Keratinocyte (primary cell): ENCODE measurements around the gene AKR7A3. TPM values are rescaled to one million over a fixed set of nuclear protein-coding genes. Genes with fewer than 3 reads are reported as not detected.
"Not testable (repeated sequence)": the region's sequence is repeated elsewhere in the genome, so short reads cannot be mapped to it uniquely, and the experiment has no call there.

Source experiments
- DNase-seq: peaks from one replicate; pipeline ENCODE4 v3.0.0-alpha.2; 2011; ENCODE audit warnings: low read depth, missing footprints, low spot score
- FAIRE-seq: peaks from 2 replicates; lab custom pipeline; 2011; peaks lifted over from hg19 to GRCh38; lab: Jason Lieb, UNC
- H2AFZ ChIP-seq: 2 replicates; pipeline ENCODE4 v1.6.0; 2012; ENCODE audit warnings: low read length, control low read depth, inconsistent platforms; ENCODE audit not compliant: control insufficient read depth
- H3K27ac ChIP-seq: 2 replicates; pipeline ENCODE4 v1.5.1; 2011; ENCODE audit warnings: low read length; ENCODE audit not compliant: control insufficient read depth, insufficient read depth
- H3K27me3 ChIP-seq: 3 replicates; pipeline ENCODE4 v1.6.0; 2011; ENCODE audit warnings: low read length; ENCODE audit not compliant: control insufficient read depth, insufficient read depth; ENCODE audit errors: extremely low read depth
- H3K36me3 ChIP-seq, 2 experiments: 2 replicates in 1 of 2; 3 replicates in 1 of 2; pipeline ENCODE4 v1.5.1; 2011; ENCODE audit warnings: low read length in 2 of 2, mild to moderate bottlenecking in 1 of 2; ENCODE audit not compliant: control insufficient read depth in 2 of 2, insufficient read depth in 2 of 2; ENCODE audit errors: extremely low read depth in 1 of 2
- H3K4me1 ChIP-seq: 3 replicates; pipeline ENCODE4 v1.5.1; 2011; ENCODE audit warnings: low read length; ENCODE audit not compliant: control insufficient read depth, insufficient read depth; ENCODE audit errors: extremely low read depth
- H3K4me2 ChIP-seq: 3 replicates; pipeline ENCODE4 v1.6.0; 2011; ENCODE audit warnings: low read depth, low read length; ENCODE audit not compliant: control insufficient read depth, insufficient read depth; ENCODE audit errors: extremely low read depth
- H3K4me3 ChIP-seq, 3 experiments: fragments of 200-600 bp in 1 of 3; sonication (generic) in 1 of 3; 2 replicates in 2 of 3; 3 replicates in 1 of 3; pipeline ENCODE4 v1.5.1; 2011 to 2016; ENCODE audit warnings: low read length in 3 of 3, mild to moderate bottlenecking in 3 of 3, control low read depth in 2 of 3, inconsistent platforms in 1 of 3, low read depth in 1 of 3, mixed read lengths in 1 of 3, mixed run types in 1 of 3, moderate library complexity in 1 of 3; ENCODE audit not compliant: control insufficient read depth in 2 of 3, insufficient read depth in 2 of 3; ENCODE audit errors: extremely low read depth in 1 of 3
- H3K79me2 ChIP-seq: 2 replicates; pipeline ENCODE4 v1.6.0; 2012; ENCODE audit warnings: low read length; ENCODE audit not compliant: control insufficient read depth, insufficient read depth
- H3K9ac ChIP-seq: 3 replicates; pipeline ENCODE4 v1.6.0; 2011; ENCODE audit warnings: low read length; ENCODE audit not compliant: control insufficient read depth, insufficient read depth; ENCODE audit errors: extremely low read depth
- H3K9me1 ChIP-seq: 3 replicates; pipeline ENCODE4 v1.6.0; 2011; ENCODE audit warnings: low read length; ENCODE audit not compliant: control insufficient read depth, insufficient read depth; ENCODE audit errors: extremely low read depth
- H3K9me3 ChIP-seq: 2 replicates; pipeline ENCODE4 v1.5.1; 2012; ENCODE audit warnings: low read depth, low read length; ENCODE audit not compliant: control insufficient read depth
- H4K20me1 ChIP-seq: 3 replicates; pipeline ENCODE4 v1.6.0; 2011; ENCODE audit warnings: low read length; ENCODE audit not compliant: control insufficient read depth, insufficient read depth; ENCODE audit errors: extremely low read depth
- CTCF ChIP-seq, 3 experiments: IDR thresholded peaks in 1 of 3; conservative IDR thresholded peaks in 1 of 3; optimal IDR thresholded peaks in 1 of 3; 2 replicates in 2 of 3; 3 replicates in 1 of 3; pipeline versions ENCODE3 to v1.5.1; 2011; ENCODE audit warnings: low read length in 3 of 3, mild to moderate bottlenecking in 3 of 3, moderate library complexity in 2 of 3, control low read depth in 1 of 3, inconsistent platforms in 1 of 3; ENCODE audit not compliant: insufficient read depth in 2 of 3; ENCODE audit errors: extremely low read depth in 1 of 3
- EZH2 ChIP-seq: IDR thresholded peaks from one replicate; pipeline ENCODE4 v1.6.1; 2012; ENCODE audit warnings: inconsistent platforms, mild to moderate bottlenecking, low read length, moderate library complexity
- dilution Hi-C: fragments of 300-500 bp; cut with MboI; formaldehyde crosslinking; loops from one replicate; pipeline ENCODE4 v1.7.0; 2020; ENCODE audit warnings: low sequenced_read_pairs; ENCODE audit not compliant: extremely low pct_ligation_motif_present
- polyA plus RNA-seq, 5 experiments: library from polyadenylated mRNA; depleted of rRNA in 3 of 5; stranded (reverse) in 3 of 5; stranded (forward) in 1 of 5; unstranded in 1 of 5; fragments of >200 nt; gene quantifications; 1 replicate in 1 of 5; 2 replicates in 3 of 5; 3 replicates in 1 of 5; pipeline versions ENCODE4 v1.2.1 to v1.2.3, GENCODE V29; 2011 to 2012; ENCODE audit warnings: missing spikeins in 2 of 5, low read depth in 1 of 5, low replicate concordance in 1 of 5

Gene AKR7A3
- polyA plus RNA-seq, 1 donor (not counting 4 experiments of a cell fraction or from before 2014, with no cell fraction given): 0.17 TPM

GRCh38 chr1:19287436-19288185, 959 bp downstream of the AKR7A3 start:
- H2AFZ ChIP-seq: no peak overlapping the region
- dilution Hi-C loops: no loop called here
- H3K27me3 ChIP-seq: no peaks in the 10 kb centered on the region
- FAIRE-seq: no peak
- H3K9me3 ChIP-seq: no peaks in the 10 kb centered on the region
- no peak overlapping the region for H3K4me2 ChIP-seq
- no peaks in the 10 kb centered on the region for H3K79me2 ChIP-seq
- no peaks in the 10 kb centered on the region for H4K20me1 ChIP-seq
- DNase-seq: no peak
- TF ChIP-seq CTCF (optimal IDR thresholded peaks at IDR 0.05 in 1 of 3, IDR thresholded peaks at IDR 0.05 in 1 of 3, conservative IDR thresholded peaks at IDR 0.05 in 1 of 3; ENCODE audit: extremely low read depth in 1 of 3, insufficient read depth in 2 of 3, low read length in 3 of 3) (no peak), EZH2 (no peak)
- H3K4me3 ChIP-seq: no peak overlapping the region
- H3K4me1 ChIP-seq: peaks cover 4% of the 10 kb centered on the region
- no peak overlapping the region for H3K27ac ChIP-seq
- H3K9me1 ChIP-seq: no peaks in the 10 kb centered on the region
- H3K36me3 ChIP-seq: no peaks in the 10 kb centered on the region
- no peak overlapping the region for H3K9ac ChIP-seq

- H3K4me2 ChIP-seq, H3K4me1 ChIP-seq, H2AFZ ChIP-seq, H3K9ac ChIP-seq, H3K79me2 ChIP-seq, H3K27ac ChIP-seq, H4K20me1 ChIP-seq, DNase-seq, H3K9me3 ChIP-seq, dilution Hi-C loops, FAIRE-seq, H3K9me1 ChIP-seq, H3K4me3 ChIP-seq, H3K27me3 ChIP-seq, H3K36me3 ChIP-seq: not testable (repeated sequence)
Observed at GRCh38 chr1:19285807-19286206, 2.8 kb downstream of the AKR7A3 start.

GRCh38 chr1:19285366-19285765, 3.2 kb downstream of the AKR7A3 start:
- H3K27me3 ChIP-seq, H3K4me2 ChIP-seq, H3K9ac ChIP-seq, H3K27ac ChIP-seq, H4K20me1 ChIP-seq, H3K36me3 ChIP-seq, H3K4me3 ChIP-seq, DNase-seq, dilution Hi-C loops, H3K4me1 ChIP-seq, H3K9me3 ChIP-seq, H3K79me2 ChIP-seq, H2AFZ ChIP-seq, FAIRE-seq, H3K9me1 ChIP-seq: not testable (repeated sequence)
